HG03025 (cell line): ENCODE measurements around the gene PMAIP1.
"Not testable (repeated sequence)": the region's sequence is repeated elsewhere in the genome, so short reads cannot be mapped to it uniquely, and the experiment has no call there.

ENCODE experiments used
- ATAC-seq: cut with Tn5 transposase; IDR thresholded peaks from one replicate; pipeline ENCODE4 v1.9.1; 2021; ENCODE audit warnings: mild to moderate bottlenecking, moderate library complexity; ENCODE audit not compliant: unreplicated experiment, low FRiP score

PMAIP1 gene

GRCh38 chr18:59881728-59882656 lies 17.8 kb upstream of the PMAIP1 start:
- ATAC-seq = no peak

DNA sequence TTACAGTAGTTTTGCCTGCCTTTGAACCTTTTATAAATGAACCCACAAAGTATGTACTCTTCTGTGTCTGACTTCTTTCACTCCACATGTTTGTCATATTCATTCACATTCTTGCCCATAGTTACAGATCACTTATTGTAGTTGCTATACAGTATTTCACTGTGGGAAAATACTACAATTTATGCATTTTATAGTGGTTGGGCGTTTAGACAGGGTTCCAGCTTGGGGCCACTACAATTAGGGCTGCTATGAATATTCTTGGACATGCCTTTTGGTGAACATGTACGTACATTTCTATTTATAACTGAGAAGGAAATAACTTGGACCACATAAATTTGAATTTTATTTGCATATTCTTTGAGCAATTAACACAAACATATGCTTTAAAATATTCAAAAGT lies 15.4 kb upstream of the PMAIP1 start:
- ATAC-seq = no peak

- peak; percentile 87 for ATAC-seq
These were observed 14.1 kb upstream of the PMAIP1 start for GRCh38 chr18:59885579-59886163.

GRCh38 chr18:59886399-59886798 lies 13.4 kb upstream of the PMAIP1 start:
- ATAC-seq = not testable (repeated sequence)

DNA sequence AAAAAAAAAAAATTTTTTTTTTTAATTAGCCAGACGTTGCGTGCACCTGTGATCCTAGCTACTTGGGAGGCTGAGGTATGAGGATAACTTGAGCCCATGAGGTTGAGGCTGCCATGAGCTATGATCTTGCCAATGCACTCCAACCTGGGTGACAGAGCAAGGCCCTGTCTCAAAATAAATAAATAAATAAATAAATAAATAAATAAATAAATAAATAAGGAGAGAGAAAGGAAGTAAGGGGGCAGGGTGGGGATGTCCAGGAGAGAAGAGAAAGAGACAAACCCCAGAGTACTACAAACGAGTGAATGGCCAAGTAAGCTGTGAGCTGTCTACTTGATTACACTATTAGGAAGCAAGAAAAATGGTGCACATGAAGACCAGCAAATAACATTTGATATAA lies 7.7 kb upstream of the PMAIP1 start:
- ATAC-seq = no peak

DNA sequence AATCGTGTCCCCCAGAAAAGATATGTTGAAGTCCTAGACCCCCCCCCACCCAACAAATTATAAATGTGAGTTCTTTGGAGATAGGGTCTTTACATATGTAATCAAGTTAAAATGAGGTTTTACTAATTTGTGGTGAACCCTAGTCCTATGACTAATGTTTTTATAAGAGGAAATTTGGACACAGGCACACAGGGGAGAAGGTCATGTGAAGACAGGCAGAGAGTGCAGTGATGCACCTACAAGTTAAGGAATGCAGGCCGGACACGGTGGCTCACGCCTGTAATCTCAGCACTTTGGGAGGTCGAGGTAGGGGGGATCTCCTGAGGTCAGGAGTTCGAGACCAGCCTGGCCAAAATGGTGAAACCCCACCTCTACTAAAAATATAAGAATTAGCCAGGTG lies 5.8 kb upstream of the PMAIP1 start:
- ATAC-seq = no peak

DNA sequence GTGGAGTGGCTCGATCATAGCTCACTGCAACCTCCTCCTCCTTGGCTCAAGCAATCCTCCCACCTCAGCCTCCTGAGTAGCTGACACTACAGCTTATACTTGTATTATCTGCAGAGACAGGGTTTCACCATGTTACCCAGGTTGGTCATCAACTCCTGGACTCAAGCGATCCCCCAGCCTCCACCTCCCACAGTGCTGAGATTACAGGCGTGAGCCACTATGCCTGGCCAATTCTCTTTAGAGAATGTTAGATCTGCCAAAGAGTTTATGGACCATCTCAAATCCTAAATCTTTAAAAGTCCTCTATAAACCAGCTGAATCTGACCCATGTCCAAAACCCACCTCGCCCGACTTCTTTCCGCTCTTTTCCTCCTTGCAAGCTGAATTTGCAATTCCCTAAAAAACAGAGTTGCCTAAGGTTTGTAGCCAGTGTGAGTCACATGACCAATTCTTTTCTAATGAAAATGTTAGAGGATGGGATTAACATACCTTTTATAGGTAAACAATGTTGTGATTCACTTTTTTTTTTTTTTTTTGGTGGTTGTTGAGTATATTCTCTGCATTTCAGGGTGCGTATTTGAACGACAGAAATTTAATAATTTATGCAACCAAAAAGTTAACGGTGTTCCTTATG lies 2.4 kb upstream of the PMAIP1 start:
- ATAC-seq = no peak

GRCh38 chr18:59898093-59898492 lies 1.7 kb upstream of the PMAIP1 start:
- no peak for ATAC-seq

- ATAC-seq = no peak
These were observed 1.0 kb upstream of the PMAIP1 start for GRCh38 chr18:59898609-59899297.

GRCh38 chr18:59900222-59901128 lies 679 bp downstream of the PMAIP1 start:
- ATAC-seq = peak; percentile 29

DNA sequence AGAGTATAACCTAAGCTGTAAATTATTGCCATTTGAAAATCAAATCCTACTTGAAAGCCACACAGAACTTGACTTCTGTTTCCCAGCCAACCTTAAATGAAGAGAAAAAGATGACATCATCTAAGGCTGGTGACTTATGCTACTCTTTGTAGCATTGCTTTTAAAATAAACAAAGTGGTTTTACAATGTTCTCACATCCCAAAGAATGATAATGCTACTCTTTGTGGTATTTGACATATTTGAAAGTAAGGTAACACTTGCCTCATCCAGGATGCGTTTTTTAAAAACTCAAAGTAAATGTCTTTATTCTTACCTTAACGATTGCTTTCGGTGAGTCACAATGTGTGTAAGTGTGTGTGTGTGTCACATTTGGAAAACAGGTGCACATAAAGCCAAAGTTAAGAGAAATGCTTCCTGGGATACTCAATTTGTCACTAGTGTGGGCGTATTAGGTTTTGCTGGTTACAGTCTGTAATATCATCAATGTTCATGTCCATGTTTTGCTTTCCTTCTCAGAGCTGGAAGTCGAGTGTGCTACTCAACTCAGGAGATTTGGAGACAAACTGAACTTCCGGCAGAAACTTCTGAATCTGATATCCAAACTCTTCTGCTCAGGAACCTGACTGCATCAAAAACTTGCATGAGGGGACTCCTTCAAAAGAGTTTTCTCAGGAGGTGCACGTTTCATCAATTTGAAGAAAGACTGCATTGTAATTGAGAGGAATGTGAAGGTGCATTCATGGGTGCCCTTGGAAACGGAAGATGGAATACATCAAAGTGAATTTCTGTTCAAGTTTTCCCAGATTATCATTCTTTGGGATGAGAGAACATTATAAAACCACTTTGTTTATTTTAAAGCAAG lies 2.6 kb downstream of the PMAIP1 start:
- no peak for ATAC-seq

- ATAC-seq = no peak
These were observed 3.3 kb downstream of the PMAIP1 start for GRCh38 chr18:59902993-59903610.

- no peak for ATAC-seq
These were observed 4.3 kb downstream of the PMAIP1 start for GRCh38 chr18:59904011-59904601.

DNA sequence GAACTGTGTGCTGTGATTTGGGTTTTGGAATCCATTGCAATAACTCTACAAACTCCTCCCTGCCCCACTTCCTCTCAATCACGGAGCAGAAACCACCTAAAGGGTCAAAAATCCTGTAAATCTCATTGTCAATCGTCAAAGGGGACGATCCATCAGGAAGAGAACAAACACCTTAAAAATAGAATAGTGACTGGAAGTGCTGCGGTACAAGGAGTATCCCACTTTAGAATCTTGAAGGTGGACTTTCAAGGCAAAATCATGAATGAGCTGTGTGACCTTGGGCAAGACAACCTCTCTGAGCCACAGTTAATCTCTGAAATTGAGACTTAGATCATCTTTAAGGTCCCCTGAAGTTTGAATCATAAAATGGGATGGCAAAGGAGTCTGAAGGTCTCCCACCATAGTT lies 5.9 kb downstream of the PMAIP1 start:
- ATAC-seq = no peak

DNA sequence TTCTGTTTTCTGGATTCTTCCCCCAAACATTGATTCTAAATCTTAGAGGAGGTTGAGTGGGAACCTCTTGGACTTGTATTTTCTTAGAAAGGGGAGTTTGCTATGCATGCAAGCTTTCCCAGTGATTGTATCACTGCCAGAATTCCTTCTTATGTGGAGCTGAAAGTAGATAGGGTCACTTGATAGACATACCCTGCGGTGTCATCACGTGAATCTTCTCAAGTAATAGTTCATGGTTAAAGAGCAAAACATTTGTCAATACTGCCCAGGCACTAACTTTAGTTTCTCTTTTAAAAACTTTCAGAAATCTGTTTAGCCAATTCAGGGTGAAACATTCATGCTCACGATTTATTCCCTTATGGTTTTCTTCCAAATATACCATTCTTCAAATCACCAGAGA lies 6.4 kb downstream of the PMAIP1 start:
- ATAC-seq = no peak

DNA sequence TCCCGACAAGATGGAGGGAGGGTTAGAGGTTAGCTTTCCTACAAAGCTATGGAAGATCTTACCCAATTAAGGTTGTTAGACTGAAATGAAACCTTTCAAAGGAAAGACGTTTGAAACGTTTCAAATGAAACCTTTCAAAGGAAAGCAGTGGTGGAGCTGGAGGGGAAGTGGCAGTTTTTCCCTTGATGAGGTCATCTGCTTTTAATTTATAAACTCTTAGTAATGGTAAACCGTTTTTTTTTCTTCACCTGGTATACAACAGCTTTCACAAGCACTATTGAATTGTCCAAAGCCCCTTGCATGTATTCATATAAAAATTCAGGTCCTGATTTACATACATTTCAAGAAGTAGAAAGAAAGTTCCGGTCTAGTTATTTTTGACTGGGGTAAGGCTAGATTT lies 7.4 kb downstream of the PMAIP1 start:
- no peak for ATAC-seq

DNA sequence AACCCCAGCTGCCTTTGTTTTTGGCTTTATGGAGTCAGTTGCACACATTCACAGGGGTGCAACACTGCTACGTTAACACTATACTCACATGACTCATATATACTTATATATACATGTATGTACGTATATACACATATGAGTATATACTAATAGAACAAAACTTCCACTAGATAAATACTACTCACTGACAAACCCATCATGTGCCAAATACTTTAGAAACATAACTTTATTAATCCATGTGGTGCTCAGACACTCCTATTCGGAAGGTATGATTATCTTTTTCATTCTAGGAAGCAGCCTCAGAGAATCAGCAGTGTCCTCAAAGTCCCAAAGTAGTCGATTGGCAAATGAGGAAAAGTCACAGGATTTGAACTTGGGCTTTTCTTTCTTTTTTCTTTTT lies 7.9 kb downstream of the PMAIP1 start:
- ATAC-seq = no peak

GRCh38 chr18:59908799-59909198 lies 9.0 kb downstream of the PMAIP1 start:
- ATAC-seq = no peak
